Smooth muscle cell of trachea (primary cell): Measurements from ENCODE around the gene NOTCH1. TPM values are rescaled to one million over a fixed set of nuclear protein-coding genes. Genes with fewer than 3 reads are reported as not detected.

Experiments used
- total RNA-seq: library from RNA; depleted of rRNA; stranded (reverse); fragments of >200 nt; gene quantifications from 2 replicates; pipeline ENCODE4 v1.2.1, GENCODE V29; 2014

The NOTCH1 gene
- 13.7 and 31.6 TPM in 2 replicates for total RNA-seq

DNA sequence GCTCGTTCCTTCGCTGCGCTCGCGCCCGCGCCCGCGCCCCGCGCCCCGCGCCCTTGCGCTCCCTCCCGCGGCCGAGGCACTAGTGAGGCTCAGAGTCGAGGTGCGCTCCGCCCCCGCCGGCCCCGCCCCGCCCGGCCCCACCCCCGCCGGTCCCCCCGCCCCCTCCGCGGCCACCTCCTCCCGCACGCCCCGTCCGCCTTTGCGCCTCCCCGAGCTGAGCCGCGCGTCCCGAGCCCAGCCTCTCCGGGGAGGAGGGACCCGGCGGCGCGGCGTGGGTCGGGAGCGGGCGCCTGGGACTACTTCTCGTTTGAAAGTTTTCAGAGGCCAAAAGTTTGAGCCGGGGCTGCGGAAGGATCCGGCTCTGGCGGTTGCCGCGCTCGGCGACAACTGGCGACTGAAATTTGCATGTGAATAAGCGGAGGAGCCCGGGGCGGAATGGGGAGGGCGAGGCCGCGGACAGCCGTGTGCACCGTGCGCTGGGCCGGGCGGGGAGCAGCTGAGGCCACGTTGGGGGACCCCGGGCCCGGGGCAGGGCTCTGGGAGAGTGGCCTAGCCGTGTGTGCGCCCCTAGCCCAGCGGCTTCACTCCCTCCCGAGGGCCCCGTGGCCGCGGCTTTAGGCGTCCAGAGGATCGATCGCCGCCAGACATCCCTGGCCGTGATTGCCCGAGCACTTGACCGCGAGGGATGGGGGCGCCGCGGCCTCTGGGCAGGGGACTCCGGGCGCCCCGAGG lies at the start of gene NOTCH1:
TSS of gene NOTCH1 (minus strand) at position 84 of the 732 bp plus-strand sequence. CDS start 262 bp downstream, outside the sequence.

DNA sequence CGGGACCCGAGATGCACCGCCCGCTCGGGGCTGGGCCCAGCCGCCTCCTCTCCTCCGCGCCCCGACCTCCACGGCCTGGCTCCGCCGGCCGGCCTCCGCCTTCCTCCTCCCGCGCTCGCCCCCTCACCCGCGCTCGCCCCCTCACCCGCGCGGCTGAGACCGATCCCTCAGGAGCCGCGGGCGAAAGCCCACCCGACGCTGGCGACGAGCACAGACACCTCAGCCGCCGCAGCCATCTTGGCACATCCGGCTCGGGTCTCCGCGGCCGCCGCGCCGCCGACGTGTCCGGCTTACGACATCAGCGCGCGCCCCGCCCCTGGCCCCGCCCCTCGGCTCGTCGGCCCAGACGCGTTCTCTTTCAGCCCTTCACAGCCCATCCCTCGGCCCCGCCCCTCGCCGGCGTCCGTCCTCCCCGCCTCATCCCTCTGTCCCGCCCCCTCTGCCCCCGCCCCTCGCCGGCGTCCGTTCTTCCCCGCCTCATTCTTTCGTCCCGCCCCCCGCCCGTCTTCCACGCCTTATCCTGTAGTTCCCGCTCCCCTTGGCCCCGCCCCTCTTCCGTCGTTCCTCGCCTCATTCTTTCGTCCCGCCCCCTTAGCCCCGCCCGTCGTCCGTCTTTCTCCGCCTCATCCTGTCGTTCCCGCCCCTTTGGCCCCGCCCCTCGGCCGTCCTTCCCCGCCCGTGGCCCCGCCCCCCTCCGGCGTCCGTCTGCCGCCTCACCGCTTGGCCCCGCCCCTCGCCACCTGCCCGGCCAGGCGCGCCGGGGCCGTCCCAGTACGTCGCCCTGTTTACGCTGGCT lies 62.9 kb downstream of the NOTCH1 start, which contains the start of gene SEC16A:
TSS of gene SEC16A (minus strand) at position 248 of the 796 bp plus-strand sequence. CDS start 5,425 bp downstream, outside the sequence.

Other genes starting within 250 kb of the NOTCH1 start
- gene CCDC187, start 242.0 kb downstream of the NOTCH1 start, total RNA-seq, result under 0.01 and 0.17 TPM in 2 replicates
- gene GPSM1, start 218.5 kb downstream of the NOTCH1 start, total RNA-seq, result 104 and 143 TPM in 2 replicates
- 14.6 and 24.7 TPM in 2 replicates for gene DNLZ, start 182.3 kb downstream of the NOTCH1 start, total RNA-seq
- gene CARD9, start 172.4 kb downstream of the NOTCH1 start, total RNA-seq, result 0.87 and 1.3 TPM in 2 replicates
- 7.7 and 9.6 TPM in 2 replicates for gene SNAPC4, start 145.9 kb downstream of the NOTCH1 start, total RNA-seq
- 25.6 and 37.7 TPM in 2 replicates for gene ENTR1, start 135.4 kb downstream of the NOTCH1 start, total RNA-seq
- 50.1 and 55.1 TPM in 2 replicates for gene PMPCA, start 135.4 kb downstream of the NOTCH1 start, total RNA-seq
- gene INPP5E, start 106.2 kb downstream of the NOTCH1 start, total RNA-seq, result 8.0 and 13.1 TPM in 2 replicates
- gene SEC16A, start 63.0 kb downstream of the NOTCH1 start, total RNA-seq, result 34.3 and 40.9 TPM in 2 replicates
- 6.3 and 17.9 TPM in 2 replicates for gene EGFL7, start 116.9 kb upstream of the NOTCH1 start, total RNA-seq
- 35.9 and 52.1 TPM in 2 replicates for gene AGPAT2, start 141.4 kb upstream of the NOTCH1 start, total RNA-seq
- 0.58 and 2.2 TPM in 2 replicates for gene DIPK1B, start 166.5 kb upstream of the NOTCH1 start, total RNA-seq
- not detected in 2 replicates for gene LCN10, start 196.9 kb upstream of the NOTCH1 start, total RNA-seq
- not detected in 2 replicates for gene LCN6, start 202.5 kb upstream of the NOTCH1 start, total RNA-seq
- gene LCN8, start 212.2 kb upstream of the NOTCH1 start, total RNA-seq, result not detected in 2 replicates
- gene LCN15, start 218.5 kb upstream of the NOTCH1 start, total RNA-seq, result under 0.01 TPM in 1 of 2 replicates, not detected in the other
- 45.2 and 56.1 TPM in 2 replicates for gene TMEM141, start 245.3 kb upstream of the NOTCH1 start, total RNA-seq